ENCODE results near the gene KLRC3.
A peak's percentile ranks its signal among the peaks of the same experiment; 100 is the strongest.
"Not testable (repeated sequence)": the region's sequence is repeated elsewhere in the genome, so short reads cannot be mapped to it uniquely, and the experiment has no call there.

Gene KLRC3

DNA sequence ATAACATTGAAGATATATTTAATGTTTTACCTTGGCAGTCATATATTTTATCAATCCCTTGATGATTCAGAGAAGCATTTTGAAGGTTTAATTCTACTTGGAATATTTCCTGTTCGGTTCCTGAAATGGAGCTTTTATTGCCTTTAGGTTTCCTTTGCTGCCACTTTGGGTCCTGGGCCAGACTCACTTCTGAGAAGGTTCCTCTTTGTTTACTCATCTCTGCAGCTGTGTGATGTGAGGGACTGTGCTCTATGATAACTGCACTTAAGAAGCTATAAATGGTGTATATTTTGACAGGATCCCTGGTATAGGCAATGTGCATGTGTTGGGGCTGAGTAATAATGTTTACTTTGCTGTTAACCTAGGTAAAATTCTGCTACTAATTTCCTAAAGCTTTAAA, at the start of gene KLRC3:
KLRC3 (minus strand) TSS at position 262 of the 400 bp plus-strand sequence; CDS start at position 217, 45 bp downstream.
- not testable (repeated sequence) for DNase-seq

DNA sequence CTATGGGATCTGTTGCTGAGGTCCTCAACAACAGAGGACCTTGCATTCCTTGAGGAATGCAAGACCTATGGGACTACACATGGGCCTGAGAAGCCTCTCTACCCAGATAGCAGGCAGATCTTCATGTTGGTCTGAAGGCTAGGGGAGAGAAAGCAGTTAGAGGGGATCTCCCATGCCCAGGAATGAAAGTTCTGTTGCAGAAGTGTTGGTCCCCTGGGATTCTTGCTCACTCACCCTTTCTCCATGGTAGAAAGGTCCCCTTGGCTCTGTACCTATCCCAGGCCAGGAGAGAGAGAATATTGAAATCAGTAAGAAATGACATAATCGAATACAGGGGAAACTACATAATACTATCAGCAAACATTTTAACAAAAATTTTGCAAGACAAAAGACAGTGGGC, 49.3 kb upstream of the KLRC3 start:
- no peak for DNase-seq

DNA sequence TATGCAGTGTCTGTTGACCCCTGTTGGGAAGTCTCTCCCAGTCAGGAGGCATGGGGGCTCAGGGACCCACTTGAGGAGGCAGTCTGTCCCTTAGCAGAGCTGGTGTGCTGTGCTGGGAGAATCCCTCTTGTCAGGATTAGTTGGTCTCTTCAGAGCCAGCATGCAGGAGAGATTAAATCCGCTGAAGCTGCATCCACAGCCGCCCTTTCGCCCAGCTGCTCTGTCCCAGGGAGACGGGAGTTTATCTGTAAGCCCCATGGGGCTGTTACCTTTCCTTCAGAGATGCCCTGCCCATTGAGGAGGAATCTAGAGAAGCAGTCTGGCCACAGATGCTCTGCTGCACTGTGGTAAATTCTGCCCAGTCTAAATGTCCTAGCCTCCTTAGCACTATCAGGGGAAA, 45.9 kb upstream of the KLRC3 start:
- DNase-seq = no peak

DNA sequence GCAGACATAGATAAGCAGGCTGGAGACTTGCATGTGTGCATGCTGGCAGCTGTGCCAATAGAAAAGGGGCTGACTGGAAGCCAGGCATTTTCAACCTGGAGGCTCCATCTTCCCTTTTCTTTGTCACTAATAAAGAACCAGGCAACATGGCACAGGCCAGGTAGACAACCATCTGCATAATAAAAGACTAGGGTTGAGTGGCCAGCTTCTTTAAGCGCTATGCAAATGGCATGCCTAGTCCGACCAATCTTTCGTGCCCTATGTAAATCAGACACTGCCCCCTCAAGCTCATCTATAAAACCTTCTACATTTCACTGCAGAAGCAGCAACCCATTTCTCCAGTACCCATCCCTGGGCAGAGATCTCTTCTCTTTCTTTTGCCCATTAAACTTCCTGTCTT, 37.4 kb upstream of the KLRC3 start:
- no peak for DNase-seq

DNA sequence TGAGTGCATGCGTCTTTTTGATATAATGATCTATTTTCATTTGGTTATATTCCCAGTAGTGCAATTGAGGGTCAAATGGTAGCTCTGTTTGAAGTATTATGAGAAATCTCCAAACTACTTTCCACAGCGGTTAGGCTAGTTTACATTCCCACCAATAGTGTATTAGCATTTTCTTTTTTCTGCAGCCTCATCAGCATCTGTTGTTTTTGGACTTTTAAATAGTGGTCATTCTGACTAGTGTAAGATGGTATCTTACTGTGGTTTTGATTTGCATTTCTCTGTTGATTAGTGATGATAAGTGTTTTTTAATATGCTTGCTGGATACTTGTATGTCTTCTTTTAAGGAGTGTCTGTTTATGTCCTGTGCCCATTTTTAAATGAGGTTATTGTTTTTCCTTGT, 36.5 kb upstream of the KLRC3 start:
- DNase-seq = no peak

DNA sequence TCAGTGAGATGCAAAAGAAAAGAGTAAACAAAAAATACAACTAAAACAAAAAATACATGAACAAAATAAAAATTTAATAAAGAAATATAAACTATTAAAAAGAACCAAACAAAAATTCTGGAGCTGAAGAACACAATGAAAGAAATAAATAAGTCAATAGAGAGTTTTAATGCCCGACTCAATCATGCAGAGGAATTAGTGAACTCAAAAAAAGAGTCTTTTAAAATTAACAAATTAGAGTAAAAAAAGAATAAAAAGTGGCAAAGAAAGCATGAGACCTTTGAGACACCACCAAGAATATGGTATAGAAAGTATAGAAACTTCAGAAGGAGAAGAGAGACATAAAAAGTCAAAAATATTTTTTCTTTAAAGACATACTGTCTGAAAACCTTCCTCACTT, 35.4 kb upstream of the KLRC3 start:
- DNase-seq = no peak

DNA sequence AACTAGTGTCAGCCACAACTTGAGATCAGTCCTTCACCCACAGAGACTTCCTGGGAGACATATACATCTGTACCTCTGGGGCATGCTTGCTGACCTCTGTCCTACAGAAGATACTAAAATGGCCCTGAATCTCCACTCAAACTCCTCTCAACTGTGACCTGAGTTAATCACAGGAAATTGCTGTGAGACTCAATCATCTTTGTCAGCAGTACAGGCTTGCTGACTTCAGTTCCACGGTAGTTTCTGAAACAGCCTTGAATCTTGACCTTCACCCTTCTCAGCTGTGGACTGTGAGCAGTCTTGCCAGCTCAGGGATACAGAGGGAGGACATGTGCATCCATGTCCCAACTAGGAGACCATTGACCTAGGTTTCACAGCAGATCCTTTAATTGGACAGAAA, 34.1 kb upstream of the KLRC3 start:
- DNase-seq = no peak

DNA sequence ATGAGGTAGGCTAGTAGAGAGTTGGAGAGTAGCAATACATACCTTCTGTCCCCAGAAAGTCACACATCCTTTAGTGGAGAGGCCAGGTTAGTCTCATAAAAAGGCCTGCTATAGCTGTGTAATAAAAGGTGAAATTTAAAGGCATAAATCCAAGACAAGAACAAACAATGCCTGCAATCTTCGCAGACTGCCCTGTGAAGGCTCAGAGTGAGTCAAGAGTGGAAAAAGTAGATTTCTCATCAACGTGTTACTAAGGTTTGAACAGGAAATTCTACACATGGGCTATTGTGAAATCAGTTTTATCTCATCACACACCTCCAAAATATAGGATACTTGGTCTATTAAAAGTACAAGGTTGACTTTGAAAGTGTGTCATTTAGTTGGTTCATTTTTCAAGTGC, 32.8 kb upstream of the KLRC3 start, which contains the start of gene KLRC1:
KLRC1 (minus strand) TSS at position 222 of the 400 bp plus-strand sequence. CDS start 2,221 bp downstream, outside the sequence.
- no peak for DNase-seq

DNA sequence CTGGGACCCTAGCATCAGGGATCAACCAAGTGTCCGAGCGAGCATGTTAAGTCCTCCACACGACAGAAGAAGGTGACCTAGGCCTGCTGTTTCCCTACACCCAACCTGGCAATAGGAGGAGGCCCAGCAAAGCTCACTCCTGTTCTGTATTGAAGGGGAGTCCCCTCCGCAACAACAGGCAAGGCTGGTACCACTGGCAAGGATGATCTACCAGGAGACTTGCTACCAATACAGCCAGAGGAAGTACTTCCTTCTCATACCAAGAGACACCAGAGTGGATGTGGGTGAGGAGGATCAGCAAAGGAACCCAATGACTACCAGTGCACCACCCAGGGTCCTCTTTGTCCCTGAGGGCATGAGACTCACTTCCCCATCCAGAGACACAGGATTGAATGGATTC, 27.8 kb upstream of the KLRC3 start:
- no peak for DNase-seq

DNA sequence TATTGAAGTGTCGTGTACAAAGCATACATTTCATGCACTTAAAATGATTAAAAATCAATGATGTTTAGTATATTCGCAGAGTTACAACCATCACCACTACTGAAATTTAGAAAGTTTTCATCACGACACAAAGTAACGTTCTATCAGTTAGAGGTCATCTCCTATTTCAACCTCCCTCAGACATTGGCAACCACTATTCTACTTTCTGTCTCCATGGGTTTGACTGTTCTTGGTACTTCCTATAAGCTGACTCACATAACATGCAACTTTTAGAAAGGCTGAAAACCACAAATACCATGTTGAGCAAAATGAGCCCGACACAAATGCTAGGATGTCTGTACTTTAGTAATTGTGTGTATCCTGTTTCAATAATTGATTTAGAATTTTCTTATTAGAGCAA, 25.7 kb upstream of the KLRC3 start:
- not testable (repeated sequence) for DNase-seq

DNA sequence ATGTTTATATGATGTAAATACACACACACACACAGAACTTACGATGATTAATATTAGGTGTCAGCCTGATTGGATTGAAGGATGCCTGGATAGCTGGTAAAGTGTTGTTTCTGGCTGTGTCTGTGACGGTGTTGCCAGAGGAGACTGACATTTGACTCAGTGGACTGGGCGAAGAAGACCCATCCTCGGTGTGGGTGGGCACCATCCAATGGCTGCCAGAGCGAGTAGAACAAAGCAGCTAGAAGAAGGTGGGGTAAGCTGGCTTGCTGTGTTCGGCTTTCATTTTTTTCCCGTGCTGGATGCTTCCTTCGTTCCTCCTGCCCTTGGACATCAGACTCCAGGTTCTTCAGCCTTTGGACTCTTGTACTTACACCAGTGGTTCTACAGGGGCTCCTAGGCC, 20.7 kb upstream of the KLRC3 start:
- not testable (repeated sequence) for DNase-seq

DNA sequence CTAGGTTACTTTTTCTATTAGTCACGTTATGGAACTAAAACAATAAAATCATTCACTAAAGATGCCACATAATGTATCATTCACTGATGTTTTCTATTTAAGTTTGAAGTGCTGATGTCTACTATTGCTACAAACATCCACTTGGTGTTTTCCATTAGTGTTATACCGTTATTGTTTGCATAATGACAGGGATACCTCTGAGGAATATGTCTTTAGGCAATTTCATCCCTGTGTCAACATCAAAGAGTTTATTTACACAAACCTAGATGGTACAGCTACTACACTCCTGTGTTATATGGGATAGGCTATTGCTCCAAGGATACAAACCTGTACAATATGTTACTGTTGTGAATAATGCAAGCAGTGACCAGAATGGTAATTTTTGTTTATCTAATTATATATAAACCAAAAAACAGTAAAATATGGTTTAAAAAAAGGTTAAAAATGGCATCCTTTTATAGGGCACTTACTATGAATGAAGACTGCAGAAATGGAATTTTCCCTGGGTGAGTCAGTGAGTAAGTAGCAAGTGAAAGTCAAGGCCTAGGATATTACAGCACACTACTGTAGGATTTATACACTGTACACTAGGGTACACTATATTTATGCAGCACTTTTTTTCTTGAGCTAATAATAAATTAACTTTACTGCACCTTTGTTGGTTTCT, 19.3 kb upstream of the KLRC3 start:
- not testable (repeated sequence) for DNase-seq

DNA sequence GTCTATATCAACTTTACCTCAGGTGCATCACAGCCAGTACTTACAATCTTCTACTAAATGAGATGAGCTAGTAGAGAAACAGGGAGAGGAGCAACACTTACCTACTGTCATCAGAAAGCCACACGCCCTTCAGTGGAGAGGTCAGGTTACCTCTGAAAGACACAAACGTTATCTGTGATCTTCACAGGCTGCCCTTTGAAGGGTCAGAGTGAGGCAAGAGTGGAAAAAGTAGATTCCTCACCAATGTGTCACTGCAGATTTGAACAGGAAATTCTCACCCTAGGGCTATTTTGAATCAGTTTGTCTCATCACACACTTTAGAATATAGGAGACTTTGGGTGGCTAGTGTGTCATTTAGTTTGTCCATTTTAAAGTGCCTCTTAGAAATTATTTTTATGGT, 17.2 kb upstream of the KLRC3 start:
- DNase-seq = not testable (repeated sequence)

DNA sequence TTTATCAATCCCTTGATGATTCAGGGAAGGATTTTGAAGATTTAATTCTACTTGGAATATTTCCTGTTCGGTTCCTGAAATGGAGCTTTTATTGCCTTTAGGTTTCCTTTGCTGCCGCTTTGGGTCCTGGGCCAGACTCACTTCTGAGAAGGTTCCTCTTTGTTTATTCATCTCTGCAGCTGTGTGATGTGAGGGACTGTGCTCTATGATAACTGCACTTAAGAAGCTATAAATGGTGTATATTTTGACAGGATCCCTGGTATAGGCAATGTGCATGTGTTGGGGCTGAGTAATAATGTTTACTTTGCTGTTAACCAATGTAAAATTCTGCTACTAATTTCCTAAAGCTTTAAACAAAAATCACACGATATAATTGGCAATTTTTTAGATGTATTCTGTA, 15.4 kb upstream of the KLRC3 start, which contains the start of gene KLRC2:
KLRC2 (minus strand) TSS at position 195 of the 400 bp plus-strand sequence; CDS start at position 171, 24 bp downstream.
- DNase-seq = not testable (repeated sequence)

DNA sequence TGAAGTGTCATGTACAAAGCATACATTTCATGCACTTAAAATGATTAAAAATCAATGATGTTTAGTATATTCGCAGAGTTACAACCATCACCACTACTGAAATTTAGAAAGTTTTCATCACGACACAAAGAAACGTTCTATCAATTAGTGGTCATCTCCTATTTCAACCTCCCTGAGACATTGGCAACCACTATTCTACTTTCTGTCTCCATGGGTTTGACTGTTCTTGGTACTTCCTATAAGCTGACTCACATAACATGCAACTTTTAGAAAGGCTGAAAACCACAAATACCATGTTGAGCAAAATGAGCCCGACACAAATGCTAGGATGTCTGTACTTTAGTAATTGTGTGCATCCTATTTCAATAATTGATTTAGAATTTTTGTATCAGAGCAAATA, 10.2 kb upstream of the KLRC3 start:
- DNase-seq = not testable (repeated sequence)

DNA sequence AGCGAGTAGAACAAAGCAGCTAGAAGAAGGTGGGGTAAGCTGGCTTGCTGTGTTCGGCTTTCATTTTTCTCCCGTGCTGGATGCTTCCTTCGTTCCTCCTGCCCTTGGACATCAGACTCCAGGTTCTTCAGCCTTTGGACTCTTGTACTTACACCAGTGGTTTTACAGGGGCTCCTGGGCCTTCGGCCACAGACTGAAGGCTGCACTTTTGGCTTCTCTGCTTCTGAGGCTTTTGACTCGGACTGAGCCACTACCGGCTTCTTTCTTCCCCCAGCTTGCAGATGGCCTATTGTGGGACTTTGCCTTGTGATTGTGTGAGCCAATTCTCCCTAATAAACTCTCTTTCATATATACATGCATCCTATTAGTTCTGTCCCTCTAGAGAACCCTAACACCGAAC, 5.5 kb upstream of the KLRC3 start:
- DNase-seq = not testable (repeated sequence)

DNA sequence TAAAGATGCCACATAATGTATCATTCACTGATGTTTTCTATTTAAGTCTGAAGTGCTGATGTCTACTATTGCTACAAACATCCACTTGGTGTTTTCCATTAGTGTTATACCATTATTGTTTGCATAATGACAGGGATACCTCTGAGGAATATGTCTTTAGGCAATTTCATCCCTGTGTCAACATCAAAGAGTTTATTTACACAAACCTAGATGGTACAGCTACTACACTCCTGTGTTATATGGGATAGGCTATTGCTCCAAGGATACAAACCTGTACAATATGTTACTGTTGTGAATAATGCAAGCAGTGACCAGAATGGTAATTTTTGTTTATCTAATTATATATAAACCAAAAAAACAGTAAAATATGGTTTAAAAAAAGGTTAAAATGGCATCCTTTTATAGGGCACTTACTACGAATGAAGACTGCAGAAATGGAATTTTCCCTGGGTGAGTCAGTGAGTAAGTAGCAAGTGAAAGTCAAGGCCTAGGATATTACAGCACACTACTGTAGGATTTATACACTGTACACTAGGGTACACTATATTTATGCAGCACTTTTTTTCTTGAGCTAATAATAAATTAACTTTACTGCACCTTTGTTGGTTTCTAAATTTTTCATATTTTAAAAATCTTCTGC, 4.0 kb upstream of the KLRC3 start:
- DNase-seq = not testable (repeated sequence)

DNA sequence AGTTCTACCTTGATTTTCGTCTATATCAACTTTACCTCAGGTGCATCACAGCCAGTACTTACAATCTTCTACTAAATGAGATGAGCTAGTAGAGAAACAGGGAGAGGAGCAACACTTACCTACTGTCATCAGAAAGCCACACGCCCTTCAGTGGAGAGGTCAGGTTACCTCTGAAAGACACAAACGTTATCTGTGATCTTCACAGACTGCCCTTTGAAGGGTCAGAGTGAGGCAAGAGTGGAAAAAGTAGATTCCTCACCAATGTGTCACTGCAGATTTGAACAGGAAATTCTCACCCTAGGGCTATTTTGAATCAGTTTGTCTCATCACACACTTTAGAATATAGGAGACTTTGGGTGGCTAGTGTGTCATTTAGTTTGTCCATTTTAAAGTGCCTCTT, 1.8 kb upstream of the KLRC3 start:
- DNase-seq = not testable (repeated sequence)

DNA sequence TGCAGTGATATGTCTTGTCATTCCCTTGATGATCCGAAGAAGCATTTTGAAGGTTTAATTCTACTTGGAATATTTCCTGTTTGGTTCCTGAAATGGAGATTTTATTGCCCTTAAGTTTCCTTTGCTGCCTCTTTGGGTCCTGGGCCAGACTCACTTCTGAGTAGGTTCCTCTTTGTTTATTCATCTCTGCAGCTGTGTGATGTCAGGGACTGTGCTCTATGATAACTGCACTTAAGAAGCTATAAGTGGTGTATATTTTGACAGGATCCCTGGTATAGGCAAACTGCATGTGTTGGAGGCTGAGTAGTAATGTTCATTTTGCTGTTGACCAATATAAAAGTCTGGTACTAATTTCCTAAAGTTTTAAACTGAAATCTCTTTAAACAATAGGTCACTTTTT, 11.0 kb downstream of the KLRC3 start, which contains the start of gene KLRC4:
KLRC4 (minus strand) TSS at position 366 of the 400 bp plus-strand sequence; CDS start at position 184, 182 bp downstream.
- peak; percentile 59 for DNase-seq

DNA sequence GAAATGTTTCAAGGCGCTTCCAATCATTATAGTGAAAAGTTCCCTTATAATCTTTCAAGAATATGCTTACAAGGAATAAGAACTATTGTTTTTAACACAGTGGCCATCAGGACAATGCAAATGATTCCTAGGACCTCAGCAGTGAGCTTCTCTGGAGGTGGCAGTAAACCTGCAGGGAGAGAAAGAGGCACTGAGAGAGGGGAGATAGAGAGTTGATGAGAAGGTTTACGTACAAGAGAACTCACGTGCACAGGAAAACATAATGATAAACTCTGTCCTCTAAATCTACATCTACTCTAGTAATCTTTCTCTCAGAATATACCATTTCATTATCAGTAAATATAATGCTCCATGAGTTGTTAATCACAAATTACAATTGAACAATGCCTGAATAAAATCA, 11.6 kb downstream of the KLRC3 start:
- DNase-seq = no peak

DNA sequence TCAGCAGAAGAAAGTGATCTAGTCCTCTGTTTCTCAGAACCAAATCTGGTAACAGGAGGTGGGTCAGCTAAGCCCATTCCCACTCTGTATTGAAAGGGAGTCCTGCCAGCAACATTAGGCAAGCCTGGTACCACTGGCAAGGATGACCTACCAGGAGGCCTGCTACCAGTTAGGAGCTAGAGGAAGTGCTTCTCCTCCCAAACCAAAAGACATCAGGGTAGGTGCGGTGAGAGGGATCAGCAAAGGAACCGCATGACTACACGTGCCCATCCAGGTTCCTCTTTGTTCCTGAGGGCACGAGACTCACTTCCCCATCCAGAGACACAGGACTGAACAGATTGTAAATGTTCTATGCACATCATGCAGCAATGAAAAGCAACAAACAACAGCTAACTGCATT, 13.7 kb downstream of the KLRC3 start:
- no peak for DNase-seq

DNA sequence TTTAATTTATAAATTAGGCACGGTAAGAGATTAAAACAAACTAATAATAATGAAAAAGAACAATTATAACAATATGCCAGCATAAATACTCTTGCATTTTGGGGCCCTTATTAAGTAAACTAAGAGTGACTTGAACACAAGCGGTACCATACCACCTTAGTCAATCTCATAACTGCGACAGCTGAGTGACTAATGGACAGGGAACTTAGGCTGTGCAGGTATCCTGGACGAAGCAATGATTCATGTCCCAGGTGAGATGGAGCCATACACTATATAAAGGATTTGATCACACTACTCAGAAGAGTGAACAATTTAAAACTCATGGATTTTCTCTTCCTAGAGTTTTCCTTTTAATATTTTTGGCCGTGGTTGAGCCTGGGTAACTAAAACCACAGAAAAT, 15.1 kb downstream of the KLRC3 start:
- no peak for DNase-seq

DNA sequence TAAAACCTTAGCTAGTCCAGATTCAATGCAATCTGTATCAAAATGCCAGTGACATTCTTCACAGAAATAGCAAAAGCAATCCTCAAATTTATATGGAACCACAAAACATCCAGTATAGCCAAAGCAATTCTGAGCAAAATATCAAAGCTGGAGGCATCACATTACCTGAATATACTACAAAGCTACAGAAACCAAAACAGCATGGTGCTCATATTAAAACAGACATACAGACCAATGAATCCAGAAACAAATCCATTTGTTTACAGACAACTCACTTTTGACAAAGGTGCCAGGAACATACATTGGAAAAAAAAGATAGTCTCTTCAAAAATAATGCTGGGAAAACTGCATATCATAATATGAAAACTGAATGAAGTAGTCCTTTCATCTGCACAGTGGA, 15.6 kb downstream of the KLRC3 start:
- no peak for DNase-seq

DNA sequence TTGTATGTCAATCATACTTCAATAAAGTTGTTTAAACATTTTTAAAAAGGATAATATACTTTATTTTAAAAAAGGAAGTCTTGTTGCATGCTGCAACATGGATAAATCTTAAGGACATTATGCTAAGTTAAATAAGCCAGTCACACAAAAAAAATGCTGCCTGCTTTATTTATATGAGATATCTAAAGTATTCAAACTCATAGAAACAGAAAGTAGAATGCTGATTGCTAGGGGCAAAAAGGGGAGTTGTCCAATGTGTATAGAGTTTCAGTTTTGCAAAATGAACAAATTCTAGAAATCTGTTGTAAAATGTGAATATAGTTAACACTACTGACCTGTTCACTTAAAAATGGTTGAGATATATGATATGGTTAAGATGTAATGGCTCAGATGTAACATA, 19.6 kb downstream of the KLRC3 start:
- DNase-seq = no peak
